ENCODE results near the gene RIOX2. TPM values are rescaled to one million over a fixed set of nuclear protein-coding genes. Genes with fewer than 3 reads are reported as not detected.

The RIOX2 gene
- total and polyA plus RNA-seq, 2 of the 13 experiments (the other 11 are each of a cell fraction or from before 2014, with no cell fraction given): 19.9 to 43.3 TPM

DNA sequence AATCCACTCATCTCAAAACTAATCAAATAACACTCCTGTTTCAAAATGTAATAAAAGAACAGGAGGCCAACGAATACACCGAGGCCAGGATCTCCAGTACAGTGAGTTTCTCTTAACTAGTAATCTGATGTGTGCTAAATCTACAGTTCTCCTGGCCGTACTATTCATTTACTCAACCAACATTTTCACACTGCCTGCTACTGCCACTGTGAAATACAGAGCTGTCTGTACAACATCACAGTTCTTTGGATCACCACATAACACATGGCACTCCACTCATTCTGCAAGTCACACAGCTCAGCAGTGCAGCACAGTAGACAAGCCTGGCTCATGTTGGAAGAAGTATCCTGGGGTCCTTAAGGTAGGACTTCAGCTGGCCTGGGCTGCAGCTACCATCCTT lies 21.9 kb downstream of the RIOX2 start (continued):
- TF ChIP-seq MAFK (conservative IDR thresholded peaks at IDR 0.05 in 1 of 2, IDR thresholded peaks at IDR 0.05 in 1 of 2; ENCODE audit: low read length in 2 of 2) (no peak), SP2 (CRISPR knock-in tag; IDR thresholded peaks at IDR 0.05) (no peak), ZFP62 (CRISPR knock-in tag; IDR thresholded peaks at IDR 0.05) (no peak), ZNF550 (CRISPR knock-in tag; IDR thresholded peaks at IDR 0.05; ENCODE audit: borderline replicate concordance) (no peak)
- TF ChIP-seq, protein P1, sequence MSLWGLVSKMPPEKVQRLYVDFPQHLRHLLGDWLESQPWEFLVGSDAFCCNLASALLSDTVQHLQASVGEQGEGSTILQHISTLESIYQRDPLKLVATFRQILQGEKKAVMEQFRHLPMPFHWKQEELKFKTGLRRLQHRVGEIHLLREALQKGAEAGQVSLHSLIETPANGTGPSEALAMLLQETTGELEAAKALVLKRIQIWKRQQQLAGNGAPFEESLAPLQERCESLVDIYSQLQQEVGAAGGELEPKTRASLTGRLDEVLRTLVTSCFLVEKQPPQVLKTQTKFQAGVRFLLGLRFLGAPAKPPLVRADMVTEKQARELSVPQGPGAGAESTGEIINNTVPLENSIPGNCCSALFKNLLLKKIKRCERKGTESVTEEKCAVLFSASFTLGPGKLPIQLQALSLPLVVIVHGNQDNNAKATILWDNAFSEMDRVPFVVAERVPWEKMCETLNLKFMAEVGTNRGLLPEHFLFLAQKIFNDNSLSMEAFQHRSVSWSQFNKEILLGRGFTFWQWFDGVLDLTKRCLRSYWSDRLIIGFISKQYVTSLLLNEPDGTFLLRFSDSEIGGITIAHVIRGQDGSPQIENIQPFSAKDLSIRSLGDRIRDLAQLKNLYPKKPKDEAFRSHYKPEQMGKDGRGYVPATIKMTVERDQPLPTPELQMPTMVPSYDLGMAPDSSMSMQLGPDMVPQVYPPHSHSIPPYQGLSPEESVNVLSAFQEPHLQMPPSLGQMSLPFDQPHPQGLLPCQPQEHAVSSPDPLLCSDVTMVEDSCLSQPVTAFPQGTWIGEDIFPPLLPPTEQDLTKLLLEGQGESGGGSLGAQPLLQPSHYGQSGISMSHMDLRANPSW (CRISPR knock-in tag; IDR thresholded peaks at IDR 0.05; ENCODE audit: borderline replicate concordance): no peak

- CTCF ChIA-PET (ENCODE audit: low intra/inter-chr PET ratio, low total read pairs): no interaction called here
- no TSS peak for BruUV-seq (replicated peaks)
- FAIRE-seq: no peak
Observed at GRCh38 chr3:97949743-97950142, 22.5 kb downstream of the RIOX2 start.

More at GRCh38 chr3:97949743-97950142, 22.5 kb downstream of the RIOX2 start:
- in situ Hi-C loops (cut with HindIII; ENCODE audit: extremely low pct_ligation_motif_present, low pct_unique_long_range_greater_than_20kb) (no loop called here), intact Hi-C loops (cut with micrococcal nuclease; ENCODE audit: unreplicated experiment) (no loop called here)
- peaks cover 35 to 91% of the 10 kb centered on the region in 2 experiments for H3K36me3 ChIP-seq (replicated peaks in 1 of 2; ENCODE audit: control insufficient read depth in 1 of 2, insufficient read depth in 2 of 2, low read length in 2 of 2)
- H3K4me2 ChIP-seq (ENCODE audit: low read depth, low read length): no peak overlapping the region
- DNase-seq (ENCODE audit: low spot score) (no peak), ATAC-seq (no peak)
- TF ChIP-seq NCOA1 (CRISPR knock-in tag; IDR thresholded peaks at IDR 0.05): no peak
- TF ChIP-seq, protein P2, sequence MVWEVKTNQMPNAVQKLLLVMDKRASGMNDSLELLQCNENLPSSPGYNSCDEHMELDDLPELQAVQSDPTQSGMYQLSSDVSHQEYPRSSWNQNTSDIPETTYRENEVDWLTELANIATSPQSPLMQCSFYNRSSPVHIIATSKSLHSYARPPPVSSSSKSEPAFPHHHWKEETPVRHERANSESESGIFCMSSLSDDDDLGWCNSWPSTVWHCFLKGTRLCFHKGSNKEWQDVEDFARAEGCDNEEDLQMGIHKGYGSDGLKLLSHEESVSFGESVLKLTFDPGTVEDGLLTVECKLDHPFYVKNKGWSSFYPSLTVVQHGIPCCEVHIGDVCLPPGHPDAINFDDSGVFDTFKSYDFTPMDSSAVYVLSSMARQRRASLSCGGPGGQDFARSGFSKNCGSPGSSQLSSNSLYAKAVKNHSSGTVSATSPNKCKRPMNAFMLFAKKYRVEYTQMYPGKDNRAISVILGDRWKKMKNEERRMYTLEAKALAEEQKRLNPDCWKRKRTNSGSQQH (CRISPR knock-in tag; IDR thresholded peaks at IDR 0.05; ENCODE audit: low read depth): no peak
- TF ChIP-seq ZNF75D (CRISPR knock-in tag; IDR thresholded peaks at IDR 0.05; ENCODE audit: borderline replicate concordance): no peak
- TF ChIP-seq, protein P3, sequence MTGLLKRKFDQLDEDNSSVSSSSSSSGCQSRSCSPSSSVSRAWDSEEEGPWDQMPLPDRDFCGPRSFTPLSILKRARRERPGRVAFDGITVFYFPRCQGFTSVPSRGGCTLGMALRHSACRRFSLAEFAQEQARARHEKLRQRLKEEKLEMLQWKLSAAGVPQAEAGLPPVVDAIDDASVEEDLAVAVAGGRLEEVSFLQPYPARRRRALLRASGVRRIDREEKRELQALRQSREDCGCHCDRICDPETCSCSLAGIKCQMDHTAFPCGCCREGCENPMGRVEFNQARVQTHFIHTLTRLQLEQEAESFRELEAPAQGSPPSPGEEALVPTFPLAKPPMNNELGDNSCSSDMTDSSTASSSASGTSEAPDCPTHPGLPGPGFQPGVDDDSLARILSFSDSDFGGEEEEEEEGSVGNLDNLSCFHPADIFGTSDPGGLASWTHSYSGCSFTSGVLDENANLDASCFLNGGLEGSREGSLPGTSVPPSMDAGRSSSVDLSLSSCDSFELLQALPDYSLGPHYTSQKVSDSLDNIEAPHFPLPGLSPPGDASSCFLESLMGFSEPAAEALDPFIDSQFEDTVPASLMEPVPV (CRISPR knock-in tag; IDR thresholded peaks at IDR 0.05): no peak
- TF ChIP-seq, protein P4, sequence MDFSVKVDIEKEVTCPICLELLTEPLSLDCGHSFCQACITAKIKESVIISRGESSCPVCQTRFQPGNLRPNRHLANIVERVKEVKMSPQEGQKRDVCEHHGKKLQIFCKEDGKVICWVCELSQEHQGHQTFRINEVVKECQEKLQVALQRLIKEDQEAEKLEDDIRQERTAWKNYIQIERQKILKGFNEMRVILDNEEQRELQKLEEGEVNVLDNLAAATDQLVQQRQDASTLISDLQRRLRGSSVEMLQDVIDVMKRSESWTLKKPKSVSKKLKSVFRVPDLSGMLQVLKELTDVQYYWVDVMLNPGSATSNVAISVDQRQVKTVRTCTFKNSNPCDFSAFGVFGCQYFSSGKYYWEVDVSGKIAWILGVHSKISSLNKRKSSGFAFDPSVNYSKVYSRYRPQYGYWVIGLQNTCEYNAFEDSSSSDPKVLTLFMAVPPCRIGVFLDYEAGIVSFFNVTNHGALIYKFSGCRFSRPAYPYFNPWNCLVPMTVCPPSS (IDR thresholded peaks at IDR 0.05): no peak
- TF ChIP-seq SIN3A (IDR thresholded peaks at IDR 0.05; ENCODE audit: borderline replicate concordance, low read depth, low read length): no peak
- TF ChIP-seq ZNF362 (CRISPR knock-in tag; IDR thresholded peaks at IDR 0.05; ENCODE audit: borderline replicate concordance): no peak
- TF ChIP-seq ZNF891 (CRISPR knock-in tag; IDR thresholded peaks at IDR 0.05): no peak
- TF ChIP-seq ZNF674 (CRISPR knock-in tag; IDR thresholded peaks at IDR 0.05; ENCODE audit: low read depth): no peak
- TF ChIP-seq CENPX (CRISPR knock-in tag; IDR thresholded peaks at IDR 0.05): no peak
- no peaks in the 10 kb centered on the region for H3K4me1 ChIP-seq (ENCODE audit: insufficient read depth, low read length)
- H3K9ac ChIP-seq (ENCODE audit: insufficient read depth, low read depth, low read length): no peak overlapping the region
- H2AFZ ChIP-seq (ENCODE audit: low read length): no peak overlapping the region
- POLR2A ChIA-PET: no interaction called here
- no peaks in the 10 kb centered on the region for H4K20me1 ChIP-seq (ENCODE audit: insufficient read depth, low read length)
- H3K27me3 ChIP-seq (ENCODE audit: control insufficient read depth in 1 of 2, insufficient read depth in 2 of 2, low read length in 2 of 2): no peaks in the 10 kb centered on the region
- no peak overlapping the region for H3K27ac ChIP-seq (ENCODE audit: extremely low read length, insufficient read depth, low read length)
- no peaks in the 10 kb centered on the region for H3K79me2 ChIP-seq (ENCODE audit: insufficient read depth, low read length)
- H3K9me3 ChIP-seq (ENCODE audit: low read length): no peaks in the 10 kb centered on the region
- no peak overlapping the region for H3K4me3 ChIP-seq (replicated peaks in 1 of 3; ENCODE audit: insufficient read depth in 1 of 3, low read depth in 2 of 3, low read length in 3 of 3)
- WGBS (ENCODE audit: low lambda C conversion rate): 92% methylated on average over 5 of the region's 5 CpGs

Measured in HepG2 (cell line).